HL-60 (cell line): ENCODE results near the gene NFASC.

Source experiments
- DNase-seq, 2 experiments: peaks; one replicate each; pipeline ENCODE4 v3.0.0-alpha.2; 2010 to 2020; ENCODE audit warnings: low read depth in 1 of 2, low spot score in 1 of 2
- H3K27ac ChIP-seq: fragments of 250-450 bp; sonication (Bioruptor Pico); replicated peaks from 2 replicates; pipeline ENCODE4 v1.5.1; 2020; ENCODE audit warnings: mild to moderate bottlenecking, moderate library complexity
- H3K27me3 ChIP-seq: fragments of 250-450 bp; sonication (Bioruptor Pico); 2 replicates; pipeline ENCODE4 v1.5.1; 2021; ENCODE audit warnings: mild to moderate bottlenecking, moderate library complexity; ENCODE audit not compliant: insufficient read depth, poor library complexity, severe bottlenecking
- H3K4me3 ChIP-seq: replicated peaks from 2 replicates; pipeline ENCODE4 v1.5.1; 2011; ENCODE audit warnings: mild to moderate bottlenecking, control low read depth, low read length; ENCODE audit not compliant: insufficient read depth
- GABPA ChIP-seq: IDR thresholded peaks from 2 replicates; pipeline ENCODE4 v1.6.1; 2012; ENCODE audit warnings: low read depth
- POLR2AphosphoS5 ChIP-seq: IDR thresholded peaks from 2 replicates; pipeline ENCODE4 v1.6.1; 2012; ENCODE audit warnings: low read depth
- SPI1 ChIP-seq: IDR thresholded peaks from 2 replicates; pipeline ENCODE4 v1.6.1; 2012; ENCODE audit warnings: low read depth, mild to moderate bottlenecking, borderline replicate concordance
- TF ChIP-seq, protein P1 (sequence below): IDR thresholded peaks from 2 replicates; pipeline ENCODE4 v1.6.1; 2012; ENCODE audit warnings: low read depth; ENCODE audit not compliant: insufficient replicate concordance
- TF ChIP-seq, protein P2 (sequence below): IDR thresholded peaks from one replicate; pipeline ENCODE4 v1.5.1; 2011; ENCODE audit warnings: low read length, control low read depth, inconsistent platforms; ENCODE audit not compliant: insufficient read depth

The NFASC gene

DNA sequence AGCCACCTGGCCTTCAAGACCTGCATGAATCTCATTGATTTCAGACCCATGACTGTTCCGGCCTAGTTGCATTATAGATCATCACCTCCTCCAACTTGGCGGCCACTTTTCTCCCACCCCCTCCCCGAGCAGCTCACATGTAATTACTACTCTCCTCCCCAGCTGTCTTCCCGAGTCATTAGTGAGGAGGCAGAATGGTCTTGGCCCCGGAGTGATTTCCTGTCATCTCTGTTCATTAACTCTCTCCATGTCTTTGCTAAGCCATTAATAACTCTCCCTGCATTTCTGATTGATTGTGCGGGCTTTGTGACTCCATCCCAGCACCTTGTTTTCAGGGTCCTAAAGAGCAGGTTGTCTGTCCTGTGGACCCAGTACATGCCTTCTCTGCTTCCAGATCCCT is 96.8 kb downstream of the NFASC start:
- peaks cover 12% of the 10 kb centered on the region for H3K27me3 ChIP-seq
- no peak for DNase-seq
- no peak overlapping the region for H3K27ac ChIP-seq
- H3K4me3 ChIP-seq: no peak overlapping the region
- TF ChIP-seq, protein P1, sequence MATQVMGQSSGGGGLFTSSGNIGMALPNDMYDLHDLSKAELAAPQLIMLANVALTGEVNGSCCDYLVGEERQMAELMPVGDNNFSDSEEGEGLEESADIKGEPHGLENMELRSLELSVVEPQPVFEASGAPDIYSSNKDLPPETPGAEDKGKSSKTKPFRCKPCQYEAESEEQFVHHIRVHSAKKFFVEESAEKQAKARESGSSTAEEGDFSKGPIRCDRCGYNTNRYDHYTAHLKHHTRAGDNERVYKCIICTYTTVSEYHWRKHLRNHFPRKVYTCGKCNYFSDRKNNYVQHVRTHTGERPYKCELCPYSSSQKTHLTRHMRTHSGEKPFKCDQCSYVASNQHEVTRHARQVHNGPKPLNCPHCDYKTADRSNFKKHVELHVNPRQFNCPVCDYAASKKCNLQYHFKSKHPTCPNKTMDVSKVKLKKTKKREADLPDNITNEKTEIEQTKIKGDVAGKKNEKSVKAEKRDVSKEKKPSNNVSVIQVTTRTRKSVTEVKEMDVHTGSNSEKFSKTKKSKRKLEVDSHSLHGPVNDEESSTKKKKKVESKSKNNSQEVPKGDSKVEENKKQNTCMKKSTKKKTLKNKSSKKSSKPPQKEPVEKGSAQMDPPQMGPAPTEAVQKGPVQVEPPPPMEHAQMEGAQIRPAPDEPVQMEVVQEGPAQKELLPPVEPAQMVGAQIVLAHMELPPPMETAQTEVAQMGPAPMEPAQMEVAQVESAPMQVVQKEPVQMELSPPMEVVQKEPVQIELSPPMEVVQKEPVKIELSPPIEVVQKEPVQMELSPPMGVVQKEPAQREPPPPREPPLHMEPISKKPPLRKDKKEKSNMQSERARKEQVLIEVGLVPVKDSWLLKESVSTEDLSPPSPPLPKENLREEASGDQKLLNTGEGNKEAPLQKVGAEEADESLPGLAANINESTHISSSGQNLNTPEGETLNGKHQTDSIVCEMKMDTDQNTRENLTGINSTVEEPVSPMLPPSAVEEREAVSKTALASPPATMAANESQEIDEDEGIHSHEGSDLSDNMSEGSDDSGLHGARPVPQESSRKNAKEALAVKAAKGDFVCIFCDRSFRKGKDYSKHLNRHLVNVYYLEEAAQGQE: no peak
- TF ChIP-seq, protein P2, sequence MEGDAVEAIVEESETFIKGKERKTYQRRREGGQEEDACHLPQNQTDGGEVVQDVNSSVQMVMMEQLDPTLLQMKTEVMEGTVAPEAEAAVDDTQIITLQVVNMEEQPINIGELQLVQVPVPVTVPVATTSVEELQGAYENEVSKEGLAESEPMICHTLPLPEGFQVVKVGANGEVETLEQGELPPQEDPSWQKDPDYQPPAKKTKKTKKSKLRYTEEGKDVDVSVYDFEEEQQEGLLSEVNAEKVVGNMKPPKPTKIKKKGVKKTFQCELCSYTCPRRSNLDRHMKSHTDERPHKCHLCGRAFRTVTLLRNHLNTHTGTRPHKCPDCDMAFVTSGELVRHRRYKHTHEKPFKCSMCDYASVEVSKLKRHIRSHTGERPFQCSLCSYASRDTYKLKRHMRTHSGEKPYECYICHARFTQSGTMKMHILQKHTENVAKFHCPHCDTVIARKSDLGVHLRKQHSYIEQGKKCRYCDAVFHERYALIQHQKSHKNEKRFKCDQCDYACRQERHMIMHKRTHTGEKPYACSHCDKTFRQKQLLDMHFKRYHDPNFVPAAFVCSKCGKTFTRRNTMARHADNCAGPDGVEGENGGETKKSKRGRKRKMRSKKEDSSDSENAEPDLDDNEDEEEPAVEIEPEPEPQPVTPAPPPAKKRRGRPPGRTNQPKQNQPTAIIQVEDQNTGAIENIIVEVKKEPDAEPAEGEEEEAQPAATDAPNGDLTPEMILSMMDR: no peak
- TF ChIP-seq SPI1 (no peak), GABPA (no peak)

DNA sequence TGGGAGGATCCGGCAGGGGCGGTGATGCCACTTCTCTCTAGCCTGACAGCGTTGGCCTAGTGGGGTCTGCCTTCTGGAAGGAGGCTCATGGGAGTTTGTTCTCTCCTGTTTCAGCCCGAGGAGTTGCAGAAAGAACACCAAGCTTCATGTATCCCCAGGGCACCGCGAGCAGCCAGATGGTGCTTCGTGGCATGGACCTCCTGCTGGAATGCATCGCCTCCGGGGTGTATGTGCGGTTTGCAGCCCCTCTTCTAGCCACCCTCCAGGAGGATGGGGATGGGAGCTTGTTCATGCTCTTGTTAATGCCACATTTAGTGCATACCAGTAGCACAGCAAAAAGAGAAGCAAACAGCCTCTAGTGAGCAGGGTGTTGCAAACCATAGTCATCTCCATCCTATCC is 97.5 kb downstream of the NFASC start:
- Histone ChIP-seq H3K27me3 (peaks cover 12% of the 10 kb centered on the region), H3K27ac (no peak overlapping the region), H3K4me3 (no peak overlapping the region)
- TF ChIP-seq, protein P1: no peak
- TF ChIP-seq, protein P2: no peak
- no peak for TF ChIP-seq SPI1
- TF ChIP-seq POLR2AphosphoS5: no peak
- TF ChIP-seq GABPA: no peak
- DNase-seq: no peak

DNA sequence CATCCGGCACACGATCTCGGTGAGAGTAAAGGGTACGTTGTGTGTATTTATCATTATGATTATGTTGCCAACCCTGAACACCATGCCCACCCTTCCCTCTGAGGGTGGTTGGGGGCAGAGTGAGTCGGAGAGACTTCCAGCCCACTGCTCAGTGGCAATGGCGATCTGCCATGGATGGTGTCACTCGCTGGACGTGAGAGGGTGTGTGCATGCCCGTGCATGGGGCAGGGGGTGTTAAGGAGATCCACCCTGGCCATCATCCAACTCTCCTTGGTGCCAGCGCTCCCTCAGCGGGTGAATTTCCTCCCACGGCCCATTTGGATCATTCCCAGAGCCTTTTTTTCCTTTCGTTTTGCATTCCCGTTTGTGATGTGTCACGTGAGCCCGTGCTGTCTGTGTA is 98.3 kb downstream of the NFASC start:
- DNase-seq: no peak
- H3K27ac ChIP-seq: no peak overlapping the region
- TF ChIP-seq SPI1 (no peak), POLR2AphosphoS5 (no peak), GABPA (no peak)
- TF ChIP-seq, protein P2: no peak
- TF ChIP-seq, protein P1: no peak
- H3K27me3 ChIP-seq: peaks cover 4% of the 10 kb centered on the region
- H3K4me3 ChIP-seq: no peak overlapping the region
